ENCODE measurements around the gene ACBD4. TPM values are rescaled to one million over a fixed set of nuclear protein-coding genes. Genes with fewer than 3 reads are reported as not detected.

ACBD4 gene
- total RNA-seq, 1 experiment from 2014 or later = 21.8 TPM

DNA sequence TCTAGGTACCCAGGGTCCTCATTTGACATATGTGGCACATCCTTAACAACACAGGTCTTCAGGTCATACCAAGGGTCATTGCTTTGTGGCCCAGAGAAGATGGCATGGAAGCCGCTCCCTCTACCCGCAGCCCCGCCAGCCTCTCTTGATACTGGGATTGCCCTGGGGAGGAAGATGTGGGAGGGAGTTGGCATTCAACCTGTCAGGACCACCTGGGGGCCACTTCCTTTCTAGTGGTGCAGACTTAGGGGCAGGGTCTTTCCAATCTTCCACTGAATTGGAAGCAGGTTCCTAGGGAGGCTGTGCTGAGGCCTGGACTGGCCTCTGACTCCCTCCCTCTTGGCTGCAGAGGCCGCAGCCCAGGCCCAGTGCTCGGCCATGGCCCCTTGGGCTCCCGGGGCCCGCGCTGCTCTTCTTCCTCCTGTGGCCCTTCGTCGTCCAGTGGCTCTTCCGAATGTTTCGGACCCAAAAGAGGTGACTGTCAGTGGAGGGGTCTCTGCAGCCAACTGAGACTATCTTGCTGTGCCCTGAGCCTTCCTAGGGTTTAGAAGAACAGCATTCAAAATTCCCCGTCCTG, 7.7 kb downstream of the ACBD4 start:
- no peak for TF ChIP-seq CTCF (IDR thresholded peaks at IDR 0.05; ENCODE audit: unreplicated experiment)
- CTCF ChIA-PET = no interaction called here
- H3K36me3 Mint-ChIP-seq (ENCODE audit: insufficient read depth, unreplicated experiment) = peaks cover 46% of the 10 kb centered on the region
- H3K9me3 Mint-ChIP-seq (ENCODE audit: low read depth, unreplicated experiment) = no peaks in the 10 kb centered on the region
- peaks cover 6% of the 10 kb centered on the region for H3K27me3 Mint-ChIP-seq (ENCODE audit: unreplicated experiment)
- DNase-seq = no peak
- no peak overlapping the region for H3K4me3 Mint-ChIP-seq (ENCODE audit: low read depth, unreplicated experiment)
- intact Hi-C loops (cut with micrococcal nuclease; ENCODE audit: unreplicated experiment) = loop anchor here (10.0 kb wide), 1 partner anchor 242 kb away; no protein-coding TSS in a partner anchor
- no TSS peak for BruUV-seq (replicated peaks)
- peak overlapping the region; percentile 19 for H3K27ac Mint-ChIP-seq (ENCODE audit: unreplicated experiment)
- peaks cover 20% of the 10 kb centered on the region for H3K4me1 Mint-ChIP-seq (ENCODE audit: low read depth, unreplicated experiment)

DNA sequence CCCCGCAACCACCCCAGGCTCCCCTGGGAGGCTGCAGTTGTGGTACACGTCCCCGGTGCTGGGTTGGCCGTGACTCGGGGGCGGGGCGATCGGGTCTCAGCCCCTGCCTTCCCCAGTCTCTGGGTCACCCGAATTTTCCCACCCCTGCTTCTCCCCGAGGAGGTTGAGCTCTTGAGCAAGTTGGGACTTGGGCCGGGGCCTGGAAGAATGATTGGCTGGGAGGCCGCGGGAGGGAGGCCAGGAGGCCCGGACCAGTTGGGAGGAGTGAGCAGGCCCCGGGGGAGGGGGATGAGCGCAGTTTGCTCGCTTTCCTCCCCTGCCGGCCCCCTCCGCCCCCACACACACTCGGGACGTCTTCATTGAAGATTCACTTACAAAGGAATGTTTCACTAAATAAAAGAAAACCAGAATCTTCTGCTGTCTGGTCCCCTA, 8.3 kb downstream of the ACBD4 start:
- BruUV-seq (replicated peaks) = no TSS peak
- no peak overlapping the region for H3K4me3 Mint-ChIP-seq (ENCODE audit: low read depth, unreplicated experiment)
- no peaks in the 10 kb centered on the region for H3K9me3 Mint-ChIP-seq (ENCODE audit: low read depth, unreplicated experiment)
- H3K27ac Mint-ChIP-seq (ENCODE audit: unreplicated experiment) = peak overlapping the region; percentile 19
- CTCF ChIA-PET = interaction anchor here (0.5 to 2.1 kb wide), 3 partner anchors 8 to 304 kb away, joined by 3 to 10 read pairs (median 4); partner anchors contain the start of gene ACBD4
- H3K36me3 Mint-ChIP-seq (ENCODE audit: insufficient read depth, unreplicated experiment) = peaks cover 52% of the 10 kb centered on the region
- H3K4me1 Mint-ChIP-seq (ENCODE audit: low read depth, unreplicated experiment) = peaks cover 25% of the 10 kb centered on the region
- peaks cover 12% of the 10 kb centered on the region for H3K27me3 Mint-ChIP-seq (ENCODE audit: unreplicated experiment)
- no peak for DNase-seq
- no peak for TF ChIP-seq CTCF (IDR thresholded peaks at IDR 0.05; ENCODE audit: unreplicated experiment)
- intact Hi-C loops (cut with micrococcal nuclease; ENCODE audit: unreplicated experiment) = loop anchor here (10.0 kb wide), 1 partner anchor 241 kb away; no protein-coding TSS in a partner anchor

- peaks cover 52% of the 10 kb centered on the region for H3K36me3 Mint-ChIP-seq (ENCODE audit: insufficient read depth, unreplicated experiment)
- no peak for TF ChIP-seq CTCF (IDR thresholded peaks at IDR 0.05; ENCODE audit: unreplicated experiment)
- H3K9me3 Mint-ChIP-seq (ENCODE audit: low read depth, unreplicated experiment) = no peaks in the 10 kb centered on the region
- CTCF ChIA-PET = interaction anchor here (0.5 to 2.1 kb wide), 3 partner anchors 9 to 303 kb away, joined by 3 to 10 read pairs (median 4); partner anchors contain the start of gene ACBD4
- peak overlapping the region; percentile 30 for H3K27ac Mint-ChIP-seq (ENCODE audit: unreplicated experiment)
- intact Hi-C loops (cut with micrococcal nuclease; ENCODE audit: unreplicated experiment) = loop anchor here (10.0 kb wide), 1 partner anchor 240 kb away; no protein-coding TSS in a partner anchor
- no peak for DNase-seq
- BruUV-seq (replicated peaks) = no TSS peak
- H3K27me3 Mint-ChIP-seq (ENCODE audit: unreplicated experiment) = peaks cover 14% of the 10 kb centered on the region
- no peak overlapping the region for H3K4me3 Mint-ChIP-seq (ENCODE audit: low read depth, unreplicated experiment)
- peaks cover 25% of the 10 kb centered on the region for H3K4me1 Mint-ChIP-seq (ENCODE audit: low read depth, unreplicated experiment)
These were observed 8.9 kb downstream of the ACBD4 start for GRCh38 chr17:45144199-45145034.

- H3K4me3 Mint-ChIP-seq (ENCODE audit: low read depth, unreplicated experiment) = no peak overlapping the region
- peaks cover 56% of the 10 kb centered on the region for H3K36me3 Mint-ChIP-seq (ENCODE audit: insufficient read depth, unreplicated experiment)
- intact Hi-C loops (cut with micrococcal nuclease; ENCODE audit: unreplicated experiment) = loop anchor here (10.0 kb wide), 1 partner anchor 240 kb away; no protein-coding TSS in a partner anchor
- H3K27ac Mint-ChIP-seq (ENCODE audit: unreplicated experiment) = peak overlapping the region; percentile 30
- CTCF ChIA-PET = interaction anchor here (2.1 kb wide), 1 partner anchor 10 kb away, joined by 10 read pairs; the partner anchor contains the start of gene ACBD4
- no TSS peak for BruUV-seq (replicated peaks)
- DNase-seq = no peak
- H3K4me1 Mint-ChIP-seq (ENCODE audit: low read depth, unreplicated experiment) = peaks cover 25% of the 10 kb centered on the region
- no peak for TF ChIP-seq CTCF (IDR thresholded peaks at IDR 0.05; ENCODE audit: unreplicated experiment)
- H3K27me3 Mint-ChIP-seq (ENCODE audit: unreplicated experiment) = peaks cover 14% of the 10 kb centered on the region
- H3K9me3 Mint-ChIP-seq (ENCODE audit: low read depth, unreplicated experiment) = no peaks in the 10 kb centered on the region
These were observed 9.5 kb downstream of the ACBD4 start for GRCh38 chr17:45145035-45145389.
